Measurements from ENCODE around the gene QPCT. TPM values are rescaled to one million over a fixed set of nuclear protein-coding genes. Genes with fewer than 3 reads are reported as not detected.

The QPCT gene
- total and polyA plus RNA-seq, 2 experiments from 2014 or later = 0.81 to 2.0 TPM

GRCh38 chr2:37361994-37362698 is 17.7 kb downstream of the QPCT start:
- Histone ChIP-seq H3K9me3 (ENCODE audit: low read depth) (no peaks in the 10 kb centered on the region), H3K27me3 (no peaks in the 10 kb centered on the region), H3K36me3 (replicated peaks; ENCODE audit: insufficient read depth, low read depth) (no peaks in the 10 kb centered on the region), H3K4me2 (no peak overlapping the region), H3K4me1 (ENCODE audit: insufficient read depth) (no peaks in the 10 kb centered on the region), H3K79me2 (no peaks in the 10 kb centered on the region), H2AFZ (no peak overlapping the region), H3K9me2 (replicated peaks; ENCODE audit: insufficient read depth) (no peaks in the 10 kb centered on the region), H3K4me3 (no peak overlapping the region), H4K20me1 (ENCODE audit: insufficient read depth, poor library complexity, severe bottlenecking) (no peaks in the 10 kb centered on the region), H3K27ac (no peak overlapping the region)
- no peak for DNase-seq (ENCODE audit: low spot score)
- WGBS (ENCODE audit: low lambda C conversion rate, missing lambda C conversion rate) = 90% methylated on average over 9 of the region's 9 CpGs
- no peak for TF ChIP-seq EZH2 (IDR thresholded peaks at IDR 0.05; ENCODE audit: borderline replicate concordance)
- TF ChIP-seq EZH2phosphoT487 (IDR thresholded peaks at IDR 0.05; ENCODE audit: low read depth, severe bottlenecking, unreplicated experiment) = no peak
- no peak for TF ChIP-seq CTCF (IDR thresholded peaks at IDR 0.05; ENCODE audit: poor library complexity)

- Histone ChIP-seq H3K36me3 (replicated peaks; ENCODE audit: insufficient read depth, low read depth) (no peaks in the 10 kb centered on the region), H3K9me2 (replicated peaks; ENCODE audit: insufficient read depth) (no peaks in the 10 kb centered on the region), H3K4me2 (no peak overlapping the region), H3K9me3 (ENCODE audit: low read depth) (no peaks in the 10 kb centered on the region), H3K27me3 (no peaks in the 10 kb centered on the region), H3K79me2 (no peaks in the 10 kb centered on the region), H3K4me3 (no peak overlapping the region), H4K20me1 (ENCODE audit: insufficient read depth, poor library complexity, severe bottlenecking) (no peaks in the 10 kb centered on the region), H3K4me1 (ENCODE audit: insufficient read depth) (no peaks in the 10 kb centered on the region), H3K27ac (no peak overlapping the region), H2AFZ (no peak overlapping the region)
- TF ChIP-seq EZH2 (IDR thresholded peaks at IDR 0.05; ENCODE audit: borderline replicate concordance) = no peak
- no peak for TF ChIP-seq EZH2phosphoT487 (IDR thresholded peaks at IDR 0.05; ENCODE audit: low read depth, severe bottlenecking, unreplicated experiment)
- TF ChIP-seq CTCF (IDR thresholded peaks at IDR 0.05; ENCODE audit: poor library complexity) = no peak
- 87% methylated on average over 6 of the region's 6 CpGs for WGBS (ENCODE audit: low lambda C conversion rate, missing lambda C conversion rate)
- no peak for DNase-seq (ENCODE audit: low spot score)
Measured at GRCh38 chr2:37364351-37364750, 19.9 kb downstream of the QPCT start.

- no peaks in the 10 kb centered on the region for H3K79me2 ChIP-seq
- no peak for DNase-seq (ENCODE audit: low spot score)
- H3K9me3 ChIP-seq (ENCODE audit: low read depth) = no peaks in the 10 kb centered on the region
- TF ChIP-seq EZH2 (IDR thresholded peaks at IDR 0.05; ENCODE audit: borderline replicate concordance) (no peak), CTCF (IDR thresholded peaks at IDR 0.05; ENCODE audit: poor library complexity) (no peak), EZH2phosphoT487 (IDR thresholded peaks at IDR 0.05; ENCODE audit: low read depth, severe bottlenecking, unreplicated experiment) (no peak)
- H3K4me1 ChIP-seq (ENCODE audit: insufficient read depth) = no peaks in the 10 kb centered on the region
- no peaks in the 10 kb centered on the region for H3K36me3 ChIP-seq (replicated peaks; ENCODE audit: insufficient read depth, low read depth)
- 88% methylated on average over 2 of the region's 2 CpGs for WGBS (ENCODE audit: low lambda C conversion rate, missing lambda C conversion rate)
- H3K4me2 ChIP-seq = no peak overlapping the region
- no peak overlapping the region for H3K4me3 ChIP-seq
- H3K27me3 ChIP-seq = no peaks in the 10 kb centered on the region
- H3K9me2 ChIP-seq (replicated peaks; ENCODE audit: insufficient read depth) = no peaks in the 10 kb centered on the region
- H2AFZ ChIP-seq = no peak overlapping the region
- H3K27ac ChIP-seq = no peak overlapping the region
- H4K20me1 ChIP-seq (ENCODE audit: insufficient read depth, poor library complexity, severe bottlenecking) = no peaks in the 10 kb centered on the region
Measured at GRCh38 chr2:37365669-37366068, 21.2 kb downstream of the QPCT start.

Data from hepatocyte (in vitro differentiated cells).